K562 (cell line): ENCODE results near the gene DNPEP. TPM values are rescaled to one million over a fixed set of nuclear protein-coding genes. Genes with fewer than 3 reads are reported as not detected.
A peak's percentile ranks its signal among the peaks of the same experiment; 100 is the strongest.

Experiments used
- ATAC-seq: fragments of 200-7000 bp; cut with Tn5 transposase; 3 replicates; pipeline ENCODE4 v1.9.1; 2020; ENCODE audit warnings: moderate library complexity
- BruUV-seq: library from RNA; stranded (reverse); fragments of 400-500 nt; replicated peaks from 2 replicates; lab custom pipeline; 2021; lab: Mats Ljungman, UMichigan
- CTCF ChIA-PET: fragments of 300-600 bp; formaldehyde crosslinking; extraction: SDS; loops from one replicate; lab custom pipeline; 2021; ENCODE audit warnings: low intra/inter-chr PET ratio; lab: Yijun Ruan, JAX
- POLR2A ChIA-PET: fragments of 300-600, 350-650 bp; sonication (Branson Sonifier 250); formaldehyde crosslinking; extraction: SDS; loops from one replicate; lab custom pipeline; 2021; ENCODE audit warnings: antibody characterized with exemption, inconsistent platforms; lab: Yijun Ruan, JAX
- DNase-seq, 4 experiments: peaks; one replicate each; pipeline versions ENCODE4 v3.0.0 to v3.0.0-alpha.2; 2011 to 2018; ENCODE audit warnings: low spot score in 3 of 4, mixed read lengths in 3 of 4; ENCODE audit errors: extremely low read depth in 1 of 4
- FAIRE-seq: peaks from 2 replicates; lab custom pipeline; 2011; peaks lifted over from hg19 to GRCh38; lab: Jason Lieb, UNC
- H2AFZ ChIP-seq: 2 replicates; pipeline ENCODE4 v1.6.0; 2011; ENCODE audit warnings: low read depth, low read length, control low read depth, inconsistent platforms
- H3K27ac ChIP-seq: fragments of 200-600 bp; 3 replicates; pipeline ENCODE4 v1.8.0; 2011; ENCODE audit warnings: low read depth, mild to moderate bottlenecking, control low read depth, inconsistent platforms, low read length, moderate library complexity, mixed read lengths; ENCODE audit errors: extremely low read depth
- H3K27me3 ChIP-seq, 2 experiments: fragments of 300-600 bp in 1 of 2; 2 replicates in 1 of 2; 3 replicates in 1 of 2; pipeline versions ENCODE4 v1.6.0 to v1.8.0; 2011; ENCODE audit warnings: inconsistent platforms in 2 of 2, low read length in 2 of 2, mild to moderate bottlenecking in 1 of 2, mixed read lengths in 1 of 2, moderate library complexity in 1 of 2; ENCODE audit not compliant: control insufficient read depth in 2 of 2, insufficient read depth in 2 of 2
- H3K36me3 ChIP-seq: fragments of 300-600 bp; 3 replicates; pipeline ENCODE4 v1.8.0; 2011; ENCODE audit warnings: mild to moderate bottlenecking, low read length, inconsistent platforms; ENCODE audit not compliant: control insufficient read depth, insufficient read depth
- H3K4me1 ChIP-seq, 2 experiments: fragments of 200-600 bp in 1 of 2; replicated peaks in 1 of 2; 2 replicates in 1 of 2; 3 replicates in 1 of 2; pipeline versions ENCODE4 v1.5.1 to v1.8.0; 2011; ENCODE audit warnings: inconsistent platforms in 2 of 2, low read length in 2 of 2, mild to moderate bottlenecking in 1 of 2, mixed read lengths in 1 of 2, moderate library complexity in 1 of 2; ENCODE audit not compliant: control insufficient read depth in 2 of 2, insufficient read depth in 2 of 2
- H3K4me2 ChIP-seq: 2 replicates; pipeline ENCODE4 v1.6.1; 2011; ENCODE audit warnings: low read length, control low read depth, inconsistent platforms, mixed read lengths; ENCODE audit not compliant: insufficient read depth
- H3K4me3 ChIP-seq: fragments of 200-600 bp; sonication (generic), shearing (Covaris generic); 2 replicates; pipeline ENCODE4 v1.5.1; 2016; ENCODE audit warnings: control low read depth, inconsistent platforms
- H3K79me2 ChIP-seq: fragments of 200-600 bp; 3 replicates; pipeline ENCODE4 v1.8.0; 2011; ENCODE audit warnings: low read length, inconsistent platforms; ENCODE audit not compliant: control insufficient read depth, insufficient read depth
- H3K9ac ChIP-seq, 2 experiments: 2 replicates each; pipeline versions ENCODE4 v1.6.0 to v1.6.1; 2011; ENCODE audit warnings: low read depth in 2 of 2, low read length in 2 of 2, control low read depth in 1 of 2, inconsistent platforms in 1 of 2, mild to moderate bottlenecking in 1 of 2, mixed read lengths in 1 of 2; ENCODE audit not compliant: insufficient read depth in 1 of 2
- H3K9me1 ChIP-seq: one replicate; pipeline ENCODE4 v1.6.0; 2011; ENCODE audit warnings: inconsistent platforms, mild to moderate bottlenecking, low read length, moderate library complexity; ENCODE audit not compliant: control insufficient read depth, insufficient read depth
- H3K9me3 ChIP-seq: replicated peaks from 2 replicates; pipeline ENCODE4 v1.5.1; 2011; ENCODE audit warnings: low read depth, low read length, inconsistent platforms; ENCODE audit not compliant: control insufficient read depth, insufficient read depth
- H4K20me1 ChIP-seq: replicated peaks from 2 replicates; pipeline ENCODE4 v1.6.1; 2011; ENCODE audit warnings: low read length, inconsistent platforms, mixed read lengths; ENCODE audit not compliant: control insufficient read depth, insufficient read depth
- CBX1 ChIP-seq: sonication (generic); IDR thresholded peaks from 2 replicates; pipeline ENCODE4 v1.6.1; 2016; ENCODE audit warnings: antibody characterized with exemption, low read depth, mild to moderate bottlenecking
- COPS2 ChIP-seq: fragments of 450-650 bp; conservative IDR thresholded peaks from 2 replicates; pipeline ENCODE4 v1.6.1; 2016; ENCODE audit warnings: mild to moderate bottlenecking, moderate library complexity
- FOXO4 ChIP-seq: fragments of 450-650 bp; formaldehyde crosslinking; IDR thresholded peaks from 2 replicates; pipeline ENCODE4 v1.4.0; 2020; ENCODE audit warnings: mild to moderate bottlenecking, moderate library complexity
- MLLT1 ChIP-seq, 2 experiments: fragments of 450-650 bp; IDR thresholded peaks; 2 replicates each; pipeline ENCODE4 v1.6.1; 2016
- PRPF4 ChIP-seq: fragments of 200-400 bp; formaldehyde crosslinking; IDR thresholded peaks from one replicate; pipeline ENCODE4 v1.6.1; 2017; ENCODE audit warnings: low read length, low read depth, mild to moderate bottlenecking; ENCODE audit not compliant: insufficient read depth, poor library complexity, severe bottlenecking
- SIX5 ChIP-seq, 2 experiments: IDR thresholded peaks; 2 replicates each; pipeline ENCODE4 v1.6.1; 2011; ENCODE audit warnings: low read length in 2 of 2, borderline replicate concordance in 1 of 2, low read depth in 1 of 2, mild to moderate bottlenecking in 1 of 2, moderate library complexity in 1 of 2; ENCODE audit not compliant: insufficient read depth in 1 of 2
- ZBTB33 ChIP-seq: sonication (generic); formaldehyde crosslinking; IDR thresholded peaks from 2 replicates; pipeline ENCODE4 v1.8.1; 2023; ENCODE audit warnings: mild to moderate bottlenecking, missing genetic modification reagents
- ZNF639 ChIP-seq, 2 experiments: fragments of 200-800 bp in 1 of 2; sonication (Bioruptor generic) in 1 of 2; sonication (generic) in 1 of 2; formaldehyde crosslinking in 1 of 2; IDR thresholded peaks in 1 of 2; conservative IDR thresholded peaks in 1 of 2; 2 replicates each; pipeline versions ENCODE4 v1.5.0 to v1.6.1; 2016 to 2020; ENCODE audit warnings: missing compliant biosample characterization in 1 of 2, missing genetic modification characterization in 1 of 2, missing genetic modification reagents in 1 of 2
- WGBS: fragments of 100-300 bp; shearing (Covaris generic); methylation state at CpG from one replicate; pipeline ENCODE4 v1.1.6; 2016; ENCODE audit warnings: low coverage, mixed read lengths; ENCODE audit not compliant: insufficient coverage; ENCODE audit errors: missing lambda C conversion rate; 5-methylcytosine and 5-hydroxymethylcytosine counted together
- in situ Hi-C: fragments of 300-500 bp; cut with MboI; formaldehyde crosslinking; loops from 4 replicates; pipeline ENCODE4 v1.15.0; 2018; ENCODE audit warnings: inconsistent platforms, mixed read lengths
- intact Hi-C: fragments of 100-400 bp; cut with micrococcal nuclease; formaldehyde crosslinking; loops from 2 replicates; pipeline ENCODE4 v1.14.2; 2022
- polyA plus RNA-seq, 8 experiments: library from polyadenylated mRNA; depleted of rRNA in 4 of 8; stranded (reverse) in 5 of 8; unstranded in 3 of 8; fragments of >200 nt; fragmentation: Nextera tagmentation in 2 of 8; fragmentation: Illumina TruSeq in 1 of 8; extraction: Ambion mirVana in 2 of 8; extraction: Trizol in 1 of 8; gene quantifications; 2 replicates each; pipeline versions ENCODE4 v1.2.1 to v1.2.3, GENCODE V29; 2011 to 2014; ENCODE audit warnings: inconsistent platforms in 1 of 8, missing spikeins in 1 of 8
- total RNA-seq, 7 experiments: library from RNA; depleted of rRNA in 6 of 7; stranded (reverse); fragments of >200 nt in 6 of 7; fragmentation: Illumina TruSeq in 2 of 7; extraction: Trizol in 2 of 7; gene quantifications; 2 replicates each; pipeline versions ENCODE4 v1.2.1 to v1.2.3, GENCODE V29; 2011 to 2021; ENCODE audit warnings: low replicate concordance in 1 of 7

DNPEP gene
- total and polyA plus RNA-seq, 9 of the 15 experiments (the other 6 are each of a cell fraction or from before 2014, with no cell fraction given), result 34.6 to 71.4 (median 45.5) TPM

GRCh38 chr2:219418155-219419011 is 30.7 kb upstream of the DNPEP start, which contains the start of gene DES:
Gene DES (plus strand): TSS chr2:219418377. CDS start chr2:219418463, 86 bp downstream.
- no peaks in the 10 kb centered on the region for H3K36me3 ChIP-seq
- peaks cover under 1% of the 10 kb centered on the region for H3K9me3 ChIP-seq
- 0 out of 2 replicates have a peak within 1 kb of the TSS, but pooled peaks have one; percentile 86 for H2AFZ ChIP-seq
- H3K9me1 ChIP-seq, result no peaks in the 10 kb centered on the region
- intact Hi-C loops (no loop called here), in situ Hi-C loops (no loop called here)
- no peaks in the 10 kb centered on the region for H3K27me3 ChIP-seq
- WGBS, result 85% methylated on average over 20 of the region's 98 CpGs
- peaks cover 16 to 41% of the 10 kb centered on the region in 2 experiments for H3K4me1 ChIP-seq
- H3K4me2 ChIP-seq, result peak within 1 kb of the TSS; percentile 72; the same call in 1 of the 2 replicates
- ChIA-PET POLR2A (interaction anchor here (1.0 kb wide), 1 partner anchor 8 kb away, joined by 3 read pairs; no protein-coding TSS in a partner anchor), CTCF (no interaction called here)
- ATAC-seq, result no peak
- H4K20me1 ChIP-seq, result no peaks in the 10 kb centered on the region
- no peak for DNase-seq
- H3K27ac ChIP-seq, result peak within 1 kb of the TSS; percentile 64; the same call in 2 of the 3 replicates
- no TSS peak for BruUV-seq
- no peaks in the 10 kb centered on the region for H3K79me2 ChIP-seq
- H3K9ac ChIP-seq, result peak within 1 kb of the TSS in 1 of 2 experiments; percentile 81; a peak in 2 of 4 replicates
- FAIRE-seq, result no peak
- H3K4me3 ChIP-seq, result no peak within 1 kb of the TSS
- TF ChIP-seq ZBTB33 (CRISPR knock-in tag), result peak; percentile 79
- no peak for TF ChIP-seq ZNF639 (CRISPR knock-in tag; conservative IDR thresholded peaks at IDR 0.05 in 1 of 2, IDR thresholded peaks at IDR 0.05 in 1 of 2)
- peak; percentile 37 for TF ChIP-seq PRPF4
- TF ChIP-seq MLLT1 (IDR thresholded peaks at IDR 0.05), result 0 out of 4 replicates have a peak, but pooled peaks of 1 of the 2 experiments have one; percentile 22
- no peak for TF ChIP-seq SIX5 (IDR thresholded peaks at IDR 0.05; ENCODE audit: borderline replicate concordance in 1 of 2, insufficient read depth in 1 of 2, low read depth in 1 of 2, low read length in 2 of 2)
- TF ChIP-seq FOXO4 (CRISPR knock-in tag), result no peak
- no peak for TF ChIP-seq COPS2
- TF ChIP-seq CBX1, result no peak
